Subcutaneous preadipocyte (primary cell): Measurements from ENCODE around the gene ARID1B. TPM values are rescaled to one million over a fixed set of nuclear protein-coding genes. Genes with fewer than 3 reads are reported as not detected.

Experiments used
- small RNA-seq: library from RNA; depleted of rRNA; stranded (forward); fragments of <200 nt; gene quantifications from one replicate; pipeline ENCODE3, GENCODE V24; 2012
- total RNA-seq: library from RNA; depleted of rRNA; stranded (reverse); fragments of >200 nt; gene quantifications from 2 replicates; pipeline ENCODE4 v1.2.3, GENCODE V29; 2012

The ARID1B gene
- 33.1 and 41.4 TPM in 2 replicates for total RNA-seq

DNA sequence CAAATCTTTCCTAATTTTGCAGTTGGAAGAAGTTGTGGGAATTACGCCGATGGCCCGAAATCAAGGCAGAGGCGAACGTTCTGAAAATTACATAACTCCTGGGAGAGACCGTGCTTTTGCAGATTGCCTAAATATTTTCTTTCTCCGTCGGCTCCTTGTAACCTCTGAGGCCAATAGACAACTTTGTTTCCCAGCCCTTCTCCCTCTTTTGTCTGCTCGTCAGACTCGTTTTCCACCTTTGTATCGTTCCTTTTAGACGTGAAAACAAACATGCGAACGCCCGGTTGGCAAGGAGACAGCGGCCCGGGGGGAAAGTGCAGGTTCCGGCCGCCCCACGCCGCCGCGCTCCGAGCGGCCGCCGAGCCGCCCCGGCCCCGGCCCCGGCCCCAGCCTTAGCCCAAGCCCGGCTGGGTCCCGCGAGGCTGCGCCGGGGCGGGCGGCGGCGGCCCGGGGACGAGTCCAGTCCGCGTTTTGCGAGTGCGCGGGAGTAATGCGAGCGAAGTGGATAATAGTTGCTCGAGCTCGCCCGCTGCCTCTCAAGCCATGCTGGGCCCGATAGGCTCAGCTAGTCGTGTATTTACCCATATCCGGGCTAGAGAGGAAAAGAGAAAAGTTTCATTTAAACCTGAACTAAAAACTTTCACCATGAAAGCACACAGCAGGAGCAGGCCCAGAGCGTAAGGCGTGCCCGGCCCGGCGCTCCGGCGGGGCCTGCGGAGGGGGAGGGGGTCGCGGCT, at the start of gene ARID1B:
Gene ARID1B (plus strand): TSS at position 539 of the 737 bp plus-strand sequence. CDS start 303 bp downstream, outside the sequence.

Small RNA genes within 50 kb of the gene (small RNA-seq; reads per million reads assigned to genes)
- gene AL355297.2 (not detected), gene MIR4466 (not detected)
